Sigmoid colon (tissue), 4 donors: ENCODE measurements around the gene YTHDF1.

ENCODE experiments used
- CTCF ChIP-seq, 4 experiments: fragments of 450-650 bp in 3 of 4; fragments of 200-600 bp in 1 of 4; IDR thresholded peaks; one replicate each; pipeline ENCODE4 v1.5.1; 2016 to 2019; ENCODE audit warnings: antibody characterized with exemption in 4 of 4, mild to moderate bottlenecking in 3 of 4, moderate library complexity in 2 of 4
- EP300 ChIP-seq, 4 donors: sonication (generic); formaldehyde crosslinking; IDR thresholded peaks; one replicate each; pipeline ENCODE4 v1.6.1; 2017; ENCODE audit warnings: antibody characterized with exemption in 4 of 4
- POLR2A ChIP-seq, 2 donors: fragments of 450-650 bp; IDR thresholded peaks; one replicate each; pipeline ENCODE4 v1.6.1; 2016; ENCODE audit warnings: antibody characterized with exemption in 2 of 2, mild to moderate bottlenecking in 2 of 2, moderate library complexity in 2 of 2
- POLR2AphosphoS5 ChIP-seq, 4 donors: sonication (generic); formaldehyde crosslinking; IDR thresholded peaks; one replicate each; pipeline ENCODE4 v1.6.1; 2017; ENCODE audit warnings: antibody characterized with exemption in 4 of 4

- TF ChIP-seq CTCF (IDR thresholded peaks at IDR 0.05) (no peak), POLR2A (IDR thresholded peaks at IDR 0.05) (no peak), POLR2AphosphoS5 (IDR thresholded peaks at IDR 0.05) (no peak), EP300 (IDR thresholded peaks at IDR 0.05) (no peak)
Measured at GRCh38 chr20:63248835-63249591, 33.1 kb upstream of the YTHDF1 start.
